Measurements from ENCODE around the gene RNF187. TPM values are rescaled to one million over a fixed set of nuclear protein-coding genes. Genes with fewer than 3 reads are reported as not detected.

The RNF187 gene
- total RNA-seq, 1 experiment from 2014 or later, result 63.4 TPM

DNA sequence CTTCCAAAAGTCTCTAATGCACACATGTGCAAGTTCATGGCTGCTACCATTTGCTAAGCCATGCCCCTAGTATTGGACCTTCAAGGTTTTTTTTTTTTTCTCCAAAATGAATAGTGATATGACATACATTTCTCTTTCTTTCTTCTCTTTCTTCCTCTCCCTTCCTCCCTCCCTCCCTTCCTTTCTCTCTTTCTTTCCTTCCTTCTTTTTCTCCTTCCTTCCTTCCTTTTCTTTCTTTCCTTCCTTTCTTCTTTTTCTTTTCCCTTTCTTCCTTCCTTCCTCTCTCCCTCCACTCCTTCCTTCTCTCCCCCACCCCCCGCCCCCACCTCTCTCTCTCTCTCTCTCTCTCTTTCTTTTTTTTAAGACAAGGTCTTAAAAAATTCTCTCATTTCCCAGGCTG lies 3.4 kb upstream of the RNF187 start:
- Histone ChIP-seq H3K56ac (ENCODE audit: insufficient read length, low read depth, low read length) (no peak overlapping the region), H2BK120ac (ENCODE audit: low read depth, low read length, poor library complexity, severe bottlenecking) (no peak overlapping the region), H3K4ac (ENCODE audit: low read depth, low read length) (no peak overlapping the region), H3K79me1 (ENCODE audit: insufficient read depth, low read depth, low read length, poor library complexity, severe bottlenecking) (no peaks in the 10 kb centered on the region), H3K23me2 (ENCODE audit: insufficient read length, low read depth, low read length, poor library complexity, severe bottlenecking) (peaks cover 5% of the 10 kb centered on the region), H2BK15ac (ENCODE audit: low read depth, low read length) (no peak overlapping the region), H2BK12ac (ENCODE audit: insufficient read length, low read depth, low read length) (no peak overlapping the region), H3K27me3 (ENCODE audit: insufficient read depth, low read length) (no peaks in the 10 kb centered on the region; the same call in 1 of the 2 replicates), H2AK5ac (ENCODE audit: insufficient read length, low read length) (no peak overlapping the region), H4K20me1 (ENCODE audit: control insufficient read depth, insufficient read depth, insufficient read length) (no peaks in the 10 kb centered on the region), H3T11ph (ENCODE audit: low read length) (no peak overlapping the region), H4K91ac (ENCODE audit: insufficient read length, low read depth, low read length) (no peak overlapping the region), H3K4me2 (ENCODE audit: insufficient read depth, insufficient read length, low read length) (no peak overlapping the region), H2AFZ (ENCODE audit: low read length) (no peak overlapping the region), H2BK20ac (ENCODE audit: low read depth, low read length, poor library complexity, severe bottlenecking) (no peak overlapping the region), H3K27ac (ENCODE audit: insufficient read length, low read depth, low read length) (no peak overlapping the region), H3K4me1 (ENCODE audit: insufficient read depth, low read length) (peaks cover 3% of the 10 kb centered on the region; the same call in 1 of the 2 replicates), H2BK5ac (ENCODE audit: insufficient read length, low read length) (no peak overlapping the region), H3K9ac (ENCODE audit: extremely low read depth, insufficient read length, low read length) (no peak overlapping the region), H3K79me2 (ENCODE audit: insufficient read depth, low read length) (no peaks in the 10 kb centered on the region), H4K5ac (ENCODE audit: insufficient read length, low read depth, low read length) (no peak overlapping the region), H3K18ac (ENCODE audit: insufficient read length, low read depth, low read length) (no peak overlapping the region), H3K23ac (ENCODE audit: insufficient read length, low read depth, low read length) (no peak overlapping the region), H4K8ac (replicated peaks; ENCODE audit: insufficient read length, low read depth, low read length) (no peak overlapping the region), H3K14ac (ENCODE audit: insufficient read depth, low read length) (no peak overlapping the region), H3K9me3 (ENCODE audit: control insufficient read depth, low read depth, low read length) (no peaks in the 10 kb centered on the region)
- Mint-ChIP-seq H3K27ac (no peak overlapping the region; a peak in 1 of 7 replicates), H3K4me3 (peak overlapping the region in 1 of 2 experiments; percentile 55; a peak in 2 of 5 replicates), H3K4me1 (peaks cover 13 to 17% of the 10 kb centered on the region in 2 experiments), H3K9me3 (no peaks in the 10 kb centered on the region), H3K27me3 (ENCODE audit: low read depth) (peaks cover 40% of the 10 kb centered on the region), H3K36me3 (ENCODE audit: insufficient read depth in 1 of 3, low read depth in 3 of 3) (peaks cover 0 to 1% (median 0%) of the 10 kb centered on the region in 3 experiments; a peak in 2 of 7 replicates)
- no peak for DNase-seq
- TF ChIP-seq, protein P1, sequence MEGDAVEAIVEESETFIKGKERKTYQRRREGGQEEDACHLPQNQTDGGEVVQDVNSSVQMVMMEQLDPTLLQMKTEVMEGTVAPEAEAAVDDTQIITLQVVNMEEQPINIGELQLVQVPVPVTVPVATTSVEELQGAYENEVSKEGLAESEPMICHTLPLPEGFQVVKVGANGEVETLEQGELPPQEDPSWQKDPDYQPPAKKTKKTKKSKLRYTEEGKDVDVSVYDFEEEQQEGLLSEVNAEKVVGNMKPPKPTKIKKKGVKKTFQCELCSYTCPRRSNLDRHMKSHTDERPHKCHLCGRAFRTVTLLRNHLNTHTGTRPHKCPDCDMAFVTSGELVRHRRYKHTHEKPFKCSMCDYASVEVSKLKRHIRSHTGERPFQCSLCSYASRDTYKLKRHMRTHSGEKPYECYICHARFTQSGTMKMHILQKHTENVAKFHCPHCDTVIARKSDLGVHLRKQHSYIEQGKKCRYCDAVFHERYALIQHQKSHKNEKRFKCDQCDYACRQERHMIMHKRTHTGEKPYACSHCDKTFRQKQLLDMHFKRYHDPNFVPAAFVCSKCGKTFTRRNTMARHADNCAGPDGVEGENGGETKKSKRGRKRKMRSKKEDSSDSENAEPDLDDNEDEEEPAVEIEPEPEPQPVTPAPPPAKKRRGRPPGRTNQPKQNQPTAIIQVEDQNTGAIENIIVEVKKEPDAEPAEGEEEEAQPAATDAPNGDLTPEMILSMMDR (conservative IDR thresholded peaks at IDR 0.05), result no peak
- no CpG with 5 or more reads among the region's 1 CpG for WGBS (ENCODE audit: extremely low coverage, insufficient read length, low lambda C conversion rate)

All from H9 (cell line).